HepG2 (cell line): ENCODE results near the gene MTA1. TPM values are rescaled to one million over a fixed set of nuclear protein-coding genes. Genes with fewer than 3 reads are reported as not detected.

ENCODE experiments used
- CEBPZ ChIP-seq: IDR thresholded peaks from 2 replicates; pipeline ENCODE4 v1.6.1; 2012; ENCODE audit warnings: low read length, improper control_type of control experiment
- HOXA7 ChIP-seq: sonication (generic); formaldehyde crosslinking; IDR thresholded peaks from 2 replicates; pipeline ENCODE4 v1.8.1; 2022; ENCODE audit warnings: mild to moderate bottlenecking, missing genetic modification reagents, moderate library complexity
- ZNF138 ChIP-seq: sonication (generic); formaldehyde crosslinking; IDR thresholded peaks from 2 replicates; pipeline ENCODE4 v1.5.0; 2020; ENCODE audit warnings: mild to moderate bottlenecking, low read depth, missing genetic modification reagents
- ZNF30 ChIP-seq: sonication (generic); formaldehyde crosslinking; IDR thresholded peaks from 2 replicates; pipeline ENCODE4 v1.5.0; 2020; ENCODE audit warnings: mild to moderate bottlenecking, missing genetic modification reagents
- ZZZ3 ChIP-seq: sonication (generic); formaldehyde crosslinking; IDR thresholded peaks from 2 replicates; pipeline ENCODE4 v1.4.0; 2020; ENCODE audit warnings: missing genetic modification reagents, mild to moderate bottlenecking, borderline replicate concordance
- polyA plus RNA-seq, 8 experiments: library from polyadenylated mRNA; depleted of rRNA in 3 of 8; stranded (reverse) in 7 of 8; unstranded in 1 of 8; fragments of >200 nt; fragmentation: Illumina TruSeq in 4 of 8; extraction: Trizol in 4 of 8; gene quantifications; 2 replicates each; pipeline versions ENCODE4 v1.2.1 to v1.2.3, GENCODE V29; 2011 to 2016; ENCODE audit warnings: low read depth in 4 of 8, missing spikeins in 1 of 8, mixed read lengths in 1 of 8; ENCODE audit not compliant: insufficient read depth in 1 of 8
- total RNA-seq, 5 experiments: library from RNA; depleted of rRNA; stranded (reverse); fragments of >200 nt; fragmentation: Illumina TruSeq; extraction: Trizol; gene quantifications; 2 replicates each; pipeline ENCODE4 v1.2.3, GENCODE V29; 2016; ENCODE audit warnings: low read depth in 1 of 5
- TF ChIP-seq, protein P1 (sequence below): sonication (generic); formaldehyde crosslinking; IDR thresholded peaks from 2 replicates; pipeline ENCODE4 v1.4.0; 2020; ENCODE audit warnings: mild to moderate bottlenecking, missing genetic modification reagents
- TF ChIP-seq, protein P2 (sequence below): sonication (generic); formaldehyde crosslinking; IDR thresholded peaks from 2 replicates; pipeline ENCODE4 v1.8.1; 2023; ENCODE audit warnings: missing genetic modification reagents, inconsistent platforms, borderline replicate concordance

The MTA1 gene
- total and polyA plus RNA-seq, 2 of the 13 experiments (the other 11 are each of a cell fraction or from before 2014, with no cell fraction given) = 35.2 to 85.8 TPM

DNA sequence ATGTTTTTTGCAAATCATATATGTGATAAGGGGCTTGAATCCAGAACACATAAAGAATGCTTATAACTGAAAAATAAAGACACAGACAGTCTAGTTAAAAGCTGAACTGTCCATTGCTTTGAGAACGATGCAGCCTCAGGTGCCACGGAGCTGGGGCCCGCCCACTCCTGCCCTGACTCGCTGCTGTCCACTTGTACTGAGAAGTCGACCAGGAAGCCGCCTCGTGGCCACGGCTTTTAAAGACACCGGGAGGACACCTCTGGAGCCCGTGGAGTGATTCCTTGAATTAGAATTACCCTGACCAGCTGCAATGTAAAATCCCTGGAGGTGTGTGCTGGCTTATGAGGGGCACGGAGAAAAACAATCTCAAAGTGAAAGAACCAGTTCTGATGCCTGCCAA, 45.2 kb upstream of the MTA1 start (continued):
- no peak for TF ChIP-seq HOXA7 (CRISPR knock-in tag)
- no peak for TF ChIP-seq ZNF30 (CRISPR knock-in tag)
- no peak for TF ChIP-seq CEBPZ
- TF ChIP-seq, protein P1, sequence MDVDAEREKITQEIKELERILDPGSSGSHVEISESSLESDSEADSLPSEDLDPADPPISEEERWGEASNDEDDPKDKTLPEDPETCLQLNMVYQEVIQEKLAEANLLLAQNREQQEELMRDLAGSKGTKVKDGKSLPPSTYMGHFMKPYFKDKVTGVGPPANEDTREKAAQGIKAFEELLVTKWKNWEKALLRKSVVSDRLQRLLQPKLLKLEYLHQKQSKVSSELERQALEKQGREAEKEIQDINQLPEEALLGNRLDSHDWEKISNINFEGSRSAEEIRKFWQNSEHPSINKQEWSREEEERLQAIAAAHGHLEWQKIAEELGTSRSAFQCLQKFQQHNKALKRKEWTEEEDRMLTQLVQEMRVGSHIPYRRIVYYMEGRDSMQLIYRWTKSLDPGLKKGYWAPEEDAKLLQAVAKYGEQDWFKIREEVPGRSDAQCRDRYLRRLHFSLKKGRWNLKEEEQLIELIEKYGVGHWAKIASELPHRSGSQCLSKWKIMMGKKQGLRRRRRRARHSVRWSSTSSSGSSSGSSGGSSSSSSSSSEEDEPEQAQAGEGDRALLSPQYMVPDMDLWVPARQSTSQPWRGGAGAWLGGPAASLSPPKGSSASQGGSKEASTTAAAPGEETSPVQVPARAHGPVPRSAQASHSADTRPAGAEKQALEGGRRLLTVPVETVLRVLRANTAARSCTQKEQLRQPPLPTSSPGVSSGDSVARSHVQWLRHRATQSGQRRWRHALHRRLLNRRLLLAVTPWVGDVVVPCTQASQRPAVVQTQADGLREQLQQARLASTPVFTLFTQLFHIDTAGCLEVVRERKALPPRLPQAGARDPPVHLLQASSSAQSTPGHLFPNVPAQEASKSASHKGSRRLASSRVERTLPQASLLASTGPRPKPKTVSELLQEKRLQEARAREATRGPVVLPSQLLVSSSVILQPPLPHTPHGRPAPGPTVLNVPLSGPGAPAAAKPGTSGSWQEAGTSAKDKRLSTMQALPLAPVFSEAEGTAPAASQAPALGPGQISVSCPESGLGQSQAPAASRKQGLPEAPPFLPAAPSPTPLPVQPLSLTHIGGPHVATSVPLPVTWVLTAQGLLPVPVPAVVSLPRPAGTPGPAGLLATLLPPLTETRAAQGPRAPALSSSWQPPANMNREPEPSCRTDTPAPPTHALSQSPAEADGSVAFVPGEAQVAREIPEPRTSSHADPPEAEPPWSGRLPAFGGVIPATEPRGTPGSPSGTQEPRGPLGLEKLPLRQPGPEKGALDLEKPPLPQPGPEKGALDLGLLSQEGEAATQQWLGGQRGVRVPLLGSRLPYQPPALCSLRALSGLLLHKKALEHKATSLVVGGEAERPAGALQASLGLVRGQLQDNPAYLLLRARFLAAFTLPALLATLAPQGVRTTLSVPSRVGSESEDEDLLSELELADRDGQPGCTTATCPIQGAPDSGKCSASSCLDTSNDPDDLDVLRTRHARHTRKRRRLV (CRISPR knock-in tag) = no peak
- TF ChIP-seq, protein P2, sequence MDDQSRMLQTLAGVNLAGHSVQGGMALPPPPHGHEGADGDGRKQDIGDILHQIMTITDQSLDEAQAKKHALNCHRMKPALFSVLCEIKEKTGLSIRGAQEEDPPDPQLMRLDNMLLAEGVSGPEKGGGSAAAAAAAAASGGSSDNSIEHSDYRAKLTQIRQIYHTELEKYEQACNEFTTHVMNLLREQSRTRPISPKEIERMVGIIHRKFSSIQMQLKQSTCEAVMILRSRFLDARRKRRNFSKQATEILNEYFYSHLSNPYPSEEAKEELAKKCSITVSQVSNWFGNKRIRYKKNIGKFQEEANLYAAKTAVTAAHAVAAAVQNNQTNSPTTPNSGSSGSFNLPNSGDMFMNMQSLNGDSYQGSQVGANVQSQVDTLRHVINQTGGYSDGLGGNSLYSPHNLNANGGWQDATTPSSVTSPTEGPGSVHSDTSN = no peak
- no peak for TF ChIP-seq ZZZ3 (CRISPR knock-in tag)
- TF ChIP-seq ZNF138 = no peak
